Adrenal gland (tissue), 12 donors: ENCODE results near the gene CRISPLD2. TPM values are rescaled to one million over a fixed set of nuclear protein-coding genes. Genes with fewer than 3 reads are reported as not detected.

Source experiments
- DNase-seq, 7 donors: peaks; one replicate each; pipeline ENCODE4 v3.0.0-alpha.2; 2019 to 2020
- H3K27ac ChIP-seq, 5 donors: fragments of 200-600 bp; sonication (generic) in 4 of 5; 1 replicate in 3 of 5; 2 replicates in 2 of 5; pipeline versions ENCODE4 v1.5.1 to v1.8.0; 2016 to 2020; ENCODE audit warnings: mild to moderate bottlenecking in 1 of 5
- H3K27me3 ChIP-seq: fragments of 200-600 bp; 2 replicates; pipeline ENCODE4 v1.8.0; 2021
- H3K36me3 ChIP-seq, 2 donors: fragments of 200-600 bp; replicated peaks in 1 of 2; 1 replicate in 1 of 2; 2 replicates in 1 of 2; pipeline versions ENCODE4 v1.5.1 to v1.8.0; 2018 to 2022
- H3K4me1 ChIP-seq, 2 donors: fragments of 200-600 bp; replicated peaks in 1 of 2; 1 replicate in 1 of 2; 2 replicates in 1 of 2; pipeline versions ENCODE4 v1.5.1 to v1.8.0; 2018 to 2021
- H3K4me3 ChIP-seq, 4 donors: fragments of 200-600 bp; sonication (generic) in 3 of 4; one replicate each; pipeline ENCODE4 v1.5.1; 2016 to 2018
- H3K9me3 ChIP-seq, 3 donors: fragments of 200-600 bp; sonication (generic) in 1 of 3; replicated peaks in 1 of 3; 1 replicate in 2 of 3; 2 replicates in 1 of 3; pipeline versions ENCODE4 v1.5.1 to v1.8.0; 2016 to 2021
- POLR2A ChIP-seq, 2 donors: fragments of 450-650 bp; IDR thresholded peaks; one replicate each; pipeline ENCODE4 v1.6.1; 2017; ENCODE audit warnings: antibody characterized with exemption in 2 of 2, mild to moderate bottlenecking in 2 of 2, moderate library complexity in 1 of 2
- WGBS, 4 donors: extraction: QIAGEN DNeasy Blood & Tissue Kit in 2 of 4; methylation state at CpG; one replicate each; pipeline versions ENCODE4 v1.1.5 to v1.1.7; 2013 to 2017; 5-methylcytosine and 5-hydroxymethylcytosine counted together
- intact Hi-C, 2 donors: fragments of 100-400 bp; cut with DNase I; formaldehyde crosslinking; loops; one replicate each; pipeline versions ENCODE4 v1.14.1 to v1.15.0; 2022 to 2023
- polyA plus RNA-seq, 3 donors: library from polyadenylated mRNA; stranded (reverse); fragments of 200-250 nt in 2 of 3; fragments of 350-450 nt in 1 of 3; fragmentation: Illumina TruSeq in 1 of 3; extraction: RNeasy Lipid Tissue Mini Kit (QIAGEN cat#74804) in 1 of 3; gene quantifications; one replicate each; pipeline ENCODE4 v1.2.3, GENCODE V29; 2013 to 2014
- total RNA-seq, 9 donors: library from RNA; depleted of rRNA in 4 of 9; stranded (reverse); fragments of >200 nt in 4 of 9; fragments of 120-200 nt in 1 of 9; fragmentation: NEBNext Ultra II Directional in 1 of 9; extraction: Animal tissue kit (Norgen Biotek cat#: 25700) in 1 of 9; gene quantifications; one replicate each; pipeline versions ENCODE4 v1.1.0 to v1.2.4, GENCODE V29; 2013 to 2023
- TF ChIP-seq, protein P1 (sequence below), 6 experiments: fragments of 450-650 bp in 4 of 6; fragments of 200-600 bp in 2 of 6; sonication (generic) in 1 of 6; IDR thresholded peaks; 1 replicate in 5 of 6; 2 replicates in 1 of 6; pipeline versions ENCODE4 v1.5.1 to v1.8.0; 2016 to 2021; ENCODE audit warnings: antibody characterized with exemption in 6 of 6, mild to moderate bottlenecking in 2 of 6, moderate library complexity in 1 of 6
- donor health status: healthy with polysubstance abuse.
- donor health status: Bipolar disorder and iron deficiency.
- donor health status: DM: yes; HTN: yes; CAD: no.
- donor health status: DM: no; HTN: no; CAD: no.
- donor health status: DM: no; HTN: no; CAD: no.
- donor health status: DM: yes; HTN: yes; CAD: no.

CRISPLD2 gene
- total and polyA plus RNA-seq, 12 donors = 2.1 to 362 (median 57.5) TPM

DNA sequence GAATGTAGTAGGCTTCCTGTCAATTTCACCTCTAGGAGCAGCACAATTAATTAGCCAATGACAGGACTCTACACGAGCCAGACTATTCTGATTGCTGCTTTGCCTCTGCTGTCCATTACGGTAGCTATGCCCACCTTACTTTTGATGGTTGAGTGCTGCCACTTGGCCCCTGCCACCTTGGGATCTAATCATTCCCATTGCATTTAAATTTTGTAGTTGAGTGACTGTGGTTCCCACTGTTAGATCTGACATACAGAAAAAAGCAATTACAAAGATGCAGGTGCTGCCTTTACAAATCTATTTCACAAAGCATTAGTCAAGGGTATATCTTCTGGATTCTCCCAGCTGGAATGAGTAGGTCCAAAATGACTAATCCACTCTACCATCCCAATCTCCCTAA lies 39.9 kb downstream of the CRISPLD2 start:
- WGBS, 4 donors = 88 to 92% (median 89%) methylated on average over 2 of the region's 2 CpGs

DNA sequence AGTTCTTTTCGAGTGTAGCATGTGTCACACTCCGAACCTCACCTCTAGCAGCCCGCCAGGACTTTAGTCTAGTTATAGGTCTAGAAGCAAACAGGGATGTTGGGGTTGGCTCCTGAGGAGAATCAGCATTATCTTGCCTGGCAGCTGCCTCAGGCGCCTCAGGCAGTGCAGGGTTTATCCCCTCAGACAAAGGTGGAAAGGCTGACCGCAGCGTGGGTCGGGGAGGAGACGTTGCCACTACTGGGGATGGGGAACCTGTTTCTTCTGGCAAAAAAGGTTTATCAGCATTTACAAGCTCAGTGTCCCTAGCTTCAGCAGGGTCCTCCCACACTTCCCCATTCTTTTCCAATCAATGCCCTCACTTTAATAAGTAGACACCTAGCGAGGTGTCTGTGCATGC lies 40.6 kb downstream of the CRISPLD2 start:
- intact Hi-C loops = no loop called here
- H3K27me3 ChIP-seq = no peaks in the 10 kb centered on the region
- H3K4me1 ChIP-seq = peaks cover 0 to 3% of the 10 kb centered on the region in 2 donors
- H3K36me3 ChIP-seq = peaks cover 0 to 12% of the 10 kb centered on the region in 2 donors
- H3K27ac ChIP-seq = no peak overlapping the region
- WGBS, 4 donors = 91 to 95% (median 92%) methylated on average over 9 of the region's 9 CpGs
- no peak for DNase-seq
- TF ChIP-seq, protein P1, sequence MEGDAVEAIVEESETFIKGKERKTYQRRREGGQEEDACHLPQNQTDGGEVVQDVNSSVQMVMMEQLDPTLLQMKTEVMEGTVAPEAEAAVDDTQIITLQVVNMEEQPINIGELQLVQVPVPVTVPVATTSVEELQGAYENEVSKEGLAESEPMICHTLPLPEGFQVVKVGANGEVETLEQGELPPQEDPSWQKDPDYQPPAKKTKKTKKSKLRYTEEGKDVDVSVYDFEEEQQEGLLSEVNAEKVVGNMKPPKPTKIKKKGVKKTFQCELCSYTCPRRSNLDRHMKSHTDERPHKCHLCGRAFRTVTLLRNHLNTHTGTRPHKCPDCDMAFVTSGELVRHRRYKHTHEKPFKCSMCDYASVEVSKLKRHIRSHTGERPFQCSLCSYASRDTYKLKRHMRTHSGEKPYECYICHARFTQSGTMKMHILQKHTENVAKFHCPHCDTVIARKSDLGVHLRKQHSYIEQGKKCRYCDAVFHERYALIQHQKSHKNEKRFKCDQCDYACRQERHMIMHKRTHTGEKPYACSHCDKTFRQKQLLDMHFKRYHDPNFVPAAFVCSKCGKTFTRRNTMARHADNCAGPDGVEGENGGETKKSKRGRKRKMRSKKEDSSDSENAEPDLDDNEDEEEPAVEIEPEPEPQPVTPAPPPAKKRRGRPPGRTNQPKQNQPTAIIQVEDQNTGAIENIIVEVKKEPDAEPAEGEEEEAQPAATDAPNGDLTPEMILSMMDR (IDR thresholded peaks at IDR 0.05) = no peak
- TF ChIP-seq POLR2A (IDR thresholded peaks at IDR 0.05) = no peak
- no peak overlapping the region for H3K4me3 ChIP-seq
- H3K9me3 ChIP-seq = no peaks in the 10 kb centered on the region

More for the DNA sequence above, 39.9 kb downstream of the CRISPLD2 start:
- no peak for DNase-seq
- intact Hi-C loops = no loop called here
- peaks cover 0 to 12% of the 10 kb centered on the region in 2 donors for H3K36me3 ChIP-seq
- H3K4me3 ChIP-seq = no peak overlapping the region
- no peaks in the 10 kb centered on the region for H3K9me3 ChIP-seq
- no peak overlapping the region for H3K27ac ChIP-seq
- no peak for TF ChIP-seq POLR2A (IDR thresholded peaks at IDR 0.05)
- TF ChIP-seq, protein P1 (IDR thresholded peaks at IDR 0.05) = no peak
- peaks cover 0 to 3% of the 10 kb centered on the region in 2 donors for H3K4me1 ChIP-seq
- H3K27me3 ChIP-seq = no peaks in the 10 kb centered on the region

DNA sequence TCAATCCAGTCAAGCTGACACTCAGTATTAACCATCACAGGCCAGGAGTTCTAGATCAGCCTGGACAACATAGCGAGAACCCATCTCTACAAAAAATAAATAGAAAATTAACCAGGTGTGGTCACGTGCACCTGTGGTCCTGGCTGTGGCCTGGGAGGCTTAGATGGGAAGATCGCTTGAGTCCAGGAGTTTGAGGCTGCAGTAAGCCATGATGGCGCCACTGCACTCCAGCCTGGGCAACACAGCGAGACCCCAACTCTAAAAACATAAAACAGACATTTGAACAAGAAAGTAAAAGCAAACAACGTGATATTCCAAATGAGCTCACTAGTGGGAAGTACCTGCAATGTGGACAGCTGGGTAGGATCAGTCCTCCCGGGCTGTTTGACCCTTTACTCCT lies 41.9 kb downstream of the CRISPLD2 start:
- Histone ChIP-seq H3K4me3 (no peak overlapping the region), H3K27me3 (no peaks in the 10 kb centered on the region), H3K36me3 (peaks cover 0 to 12% of the 10 kb centered on the region in 2 donors), H3K27ac (no peak overlapping the region), H3K4me1 (peaks cover 0 to 3% of the 10 kb centered on the region in 2 donors), H3K9me3 (no peaks in the 10 kb centered on the region)
- 89 to 93% (median 92%) methylated on average over 7 of the region's 7 CpGs for WGBS, 4 donors
- DNase-seq = no peak
- no peak for TF ChIP-seq POLR2A (IDR thresholded peaks at IDR 0.05)
- TF ChIP-seq, protein P1 (IDR thresholded peaks at IDR 0.05) = no peak
- intact Hi-C loops = no loop called here

DNA sequence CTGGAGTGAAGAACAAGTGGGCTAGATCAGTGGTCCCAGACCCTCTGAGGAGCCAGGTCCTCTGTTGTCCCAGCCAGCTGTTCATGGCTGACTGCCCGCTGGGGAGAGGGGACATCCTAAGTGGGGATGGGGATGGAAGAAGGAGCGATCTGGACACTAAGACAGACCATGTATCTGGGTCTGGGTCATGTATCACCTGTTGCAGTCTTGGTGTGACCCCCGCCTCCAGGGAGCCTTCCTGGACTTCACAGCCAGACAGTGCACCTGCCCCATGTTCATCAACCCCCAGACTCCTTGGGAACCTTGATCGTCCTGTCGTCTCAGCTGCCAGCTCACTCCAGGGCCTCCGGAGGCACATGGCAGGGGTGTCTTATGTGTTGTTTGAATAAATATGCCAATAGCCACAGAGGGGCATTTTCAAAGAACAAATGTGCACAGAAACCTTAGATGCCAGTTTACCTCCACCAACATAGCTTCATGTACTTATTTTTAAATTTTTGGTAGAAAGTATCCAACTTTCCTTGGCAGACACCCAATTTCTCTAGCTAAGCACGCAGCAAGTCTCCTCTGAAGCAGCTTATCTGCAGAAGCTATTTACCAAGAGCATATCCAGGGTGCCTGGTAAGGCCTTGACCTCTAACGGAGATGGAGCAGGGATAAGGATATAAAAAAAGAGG lies 43.2 kb downstream of the CRISPLD2 start:
- DNase-seq = peak in 1 of 7 donors; percentile 19
- TF ChIP-seq, protein P1 (IDR thresholded peaks at IDR 0.05) = no peak
- TF ChIP-seq POLR2A (IDR thresholded peaks at IDR 0.05) = no peak
- H3K4me1 ChIP-seq = peaks cover 0 to 3% of the 10 kb centered on the region in 2 donors
- WGBS, 4 donors = 49 to 59% (median 54%) methylated on average over 5 to 8 of the region's 8 CpGs
- no peak overlapping the region for H3K27ac ChIP-seq
- intact Hi-C loops = no loop called here
- H3K36me3 ChIP-seq = peaks cover 0 to 21% of the 10 kb centered on the region in 2 donors
- H3K9me3 ChIP-seq = no peaks in the 10 kb centered on the region
- no peak overlapping the region for H3K4me3 ChIP-seq
- H3K27me3 ChIP-seq = no peaks in the 10 kb centered on the region
